22Rv1 (cell line): ENCODE data around the gene VRK3.

Experiments
- ZFX ChIP-seq: fragments of 450-650 bp; IDR thresholded peaks from 2 replicates; pipeline ENCODE4 v1.6.1; 2017; ENCODE audit warnings: antibody characterized with exemption, borderline replicate concordance
- TF ChIP-seq, protein P1 (sequence below): fragments of 450-650 bp; IDR thresholded peaks from 2 replicates; pipeline ENCODE4 v1.5.1; 2017; ENCODE audit warnings: mild to moderate bottlenecking

GRCh38 chr19:50030225-50030624 is 5.1 kb upstream of the VRK3 start:
- TF ChIP-seq, protein P1, sequence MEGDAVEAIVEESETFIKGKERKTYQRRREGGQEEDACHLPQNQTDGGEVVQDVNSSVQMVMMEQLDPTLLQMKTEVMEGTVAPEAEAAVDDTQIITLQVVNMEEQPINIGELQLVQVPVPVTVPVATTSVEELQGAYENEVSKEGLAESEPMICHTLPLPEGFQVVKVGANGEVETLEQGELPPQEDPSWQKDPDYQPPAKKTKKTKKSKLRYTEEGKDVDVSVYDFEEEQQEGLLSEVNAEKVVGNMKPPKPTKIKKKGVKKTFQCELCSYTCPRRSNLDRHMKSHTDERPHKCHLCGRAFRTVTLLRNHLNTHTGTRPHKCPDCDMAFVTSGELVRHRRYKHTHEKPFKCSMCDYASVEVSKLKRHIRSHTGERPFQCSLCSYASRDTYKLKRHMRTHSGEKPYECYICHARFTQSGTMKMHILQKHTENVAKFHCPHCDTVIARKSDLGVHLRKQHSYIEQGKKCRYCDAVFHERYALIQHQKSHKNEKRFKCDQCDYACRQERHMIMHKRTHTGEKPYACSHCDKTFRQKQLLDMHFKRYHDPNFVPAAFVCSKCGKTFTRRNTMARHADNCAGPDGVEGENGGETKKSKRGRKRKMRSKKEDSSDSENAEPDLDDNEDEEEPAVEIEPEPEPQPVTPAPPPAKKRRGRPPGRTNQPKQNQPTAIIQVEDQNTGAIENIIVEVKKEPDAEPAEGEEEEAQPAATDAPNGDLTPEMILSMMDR, result no peak
- no peak for TF ChIP-seq ZFX
